GM23338 (cell line): Measurements from ENCODE around the gene NTM. TPM values are rescaled to one million over a fixed set of nuclear protein-coding genes. Genes with fewer than 3 reads are reported as not detected.

ENCODE experiments used
- ATAC-seq: fragments of 200-7000 bp; cut with Tn5 transposase; 3 replicates; pipeline ENCODE4 v1.9.1; 2020
- DNase-seq: peaks from one replicate; pipeline ENCODE4 v3.0.0-alpha.2; 2015; ENCODE audit warnings: low spot score
- H2AFZ ChIP-seq: fragments of 200-600 bp; sonication (generic); 2 replicates; pipeline ENCODE4 v1.8.0; 2016; ENCODE audit warnings: antibody characterized with exemption, mild to moderate bottlenecking, moderate library complexity
- H3F3A ChIP-seq: fragments of 200-600 bp; sonication (generic); replicated peaks from 2 replicates; pipeline ENCODE4 v1.8.0; 2017; ENCODE audit warnings: antibody characterized with exemption, mixed run types, low read depth
- H3K27ac ChIP-seq: fragments of 200-600 bp; sonication (generic); 2 replicates; pipeline ENCODE4 v1.6.1; 2016; ENCODE audit warnings: low read depth
- H3K27me3 ChIP-seq: fragments of 200-600 bp; sonication (generic); 2 replicates; pipeline ENCODE4 v1.8.0; 2016; ENCODE audit warnings: mild to moderate bottlenecking, mixed run types, moderate library complexity; ENCODE audit not compliant: insufficient read depth
- H3K36me3 ChIP-seq: fragments of 200-600 bp; sonication (generic); 2 replicates; pipeline ENCODE4 v1.8.0; 2016; ENCODE audit warnings: mild to moderate bottlenecking; ENCODE audit not compliant: insufficient read depth
- H3K4me1 ChIP-seq: fragments of 200-600 bp; sonication (generic); 2 replicates; pipeline ENCODE4 v1.8.0; 2016; ENCODE audit warnings: mild to moderate bottlenecking, moderate library complexity; ENCODE audit not compliant: insufficient read depth
- H3K4me2 ChIP-seq: fragments of 200-600 bp; sonication (generic); 2 replicates; pipeline ENCODE4 v1.7.1; 2017; ENCODE audit warnings: mixed run types
- H3K4me3 ChIP-seq: fragments of 200-600 bp; sonication (generic); 2 replicates; pipeline ENCODE4 v1.6.1; 2016; ENCODE audit warnings: mixed run types
- H3K79me2 ChIP-seq: fragments of 200-600 bp; sonication (generic); replicated peaks from 2 replicates; pipeline ENCODE4 v1.8.0; 2017; ENCODE audit warnings: mild to moderate bottlenecking; ENCODE audit not compliant: insufficient read depth
- H3K9me2 ChIP-seq: fragments of 200-600 bp; sonication (generic); 2 replicates; pipeline ENCODE4 v1.8.0; 2017; ENCODE audit not compliant: insufficient read depth
- H4K20me1 ChIP-seq: fragments of 200-600 bp; sonication (generic); replicated peaks from 2 replicates; pipeline ENCODE4 v1.8.0; 2017; ENCODE audit warnings: mild to moderate bottlenecking; ENCODE audit not compliant: insufficient read depth
- H3K27ac Mint-ChIP-seq: 2 replicates; pipeline ENCODE4 v1.8.0; 2020; ENCODE audit warnings: inconsistent platforms, mild to moderate bottlenecking, moderate library complexity, mixed read lengths
- H3K27me3 Mint-ChIP-seq: 3 replicates; pipeline ENCODE4 v1.8.0; 2022; ENCODE audit warnings: low read depth, mild to moderate bottlenecking, moderate library complexity, mixed read lengths, inconsistent platforms; ENCODE audit not compliant: insufficient read depth, poor library complexity
- H3K36me3 Mint-ChIP-seq: 3 replicates; pipeline ENCODE4 v1.8.0; 2021; ENCODE audit warnings: low read depth, mild to moderate bottlenecking, inconsistent platforms, moderate library complexity, mixed read lengths
- H3K4me1 Mint-ChIP-seq: 3 replicates; pipeline ENCODE4 v1.8.0; 2020; ENCODE audit warnings: mild to moderate bottlenecking, inconsistent platforms, mixed read lengths
- H3K4me3 Mint-ChIP-seq: 3 replicates; pipeline ENCODE4 v1.8.0; 2021; ENCODE audit warnings: moderate library complexity, mild to moderate bottlenecking, inconsistent platforms, mixed read lengths
- H3K9me3 Mint-ChIP-seq: 3 replicates; pipeline ENCODE4 v1.8.0; 2020; ENCODE audit warnings: moderate library complexity, mild to moderate bottlenecking, inconsistent platforms, mixed read lengths
- CREB1 ChIP-seq: fragments of 250-450 bp; sonication (Bioruptor Pico); IDR thresholded peaks from 2 replicates; pipeline ENCODE4 v1.5.0; 2020; ENCODE audit warnings: low read depth, mild to moderate bottlenecking, moderate library complexity
- EZH2 ChIP-seq: fragments of 200-600 bp; sonication (generic); IDR thresholded peaks from one replicate; pipeline ENCODE4 v1.8.0; 2017; ENCODE audit warnings: antibody characterized with exemption, mild to moderate bottlenecking, low read depth; ENCODE audit not compliant: unreplicated experiment
- EZH2phosphoT487 ChIP-seq: fragments of 200-600 bp; sonication (generic); IDR thresholded peaks from one replicate; pipeline ENCODE4 v1.8.1; 2018; ENCODE audit warnings: antibody characterized with exemption; ENCODE audit not compliant: unreplicated experiment
- JUNB ChIP-seq: IDR thresholded peaks from one replicate; pipeline ENCODE4 v1.6.1; 2016; ENCODE audit warnings: antibody characterized with exemption; ENCODE audit not compliant: unreplicated experiment
- NANOG ChIP-seq: IDR thresholded peaks from 2 replicates; pipeline ENCODE4 v1.6.1; 2016; ENCODE audit warnings: antibody characterized with exemption, borderline replicate concordance
- POLR2AphosphoS5 ChIP-seq: IDR thresholded peaks from 2 replicates; pipeline ENCODE4 v1.6.1; 2016; ENCODE audit warnings: antibody characterized with exemption, low read depth
- ZNF114 ChIP-seq: fragments of 250-450 bp; sonication (Bioruptor Pico); IDR thresholded peaks from 2 replicates; pipeline ENCODE4 v1.5.0; 2020; ENCODE audit warnings: mild to moderate bottlenecking, moderate library complexity
- ZNF331 ChIP-seq: fragments of 250-450 bp; sonication (Bioruptor Pico); IDR thresholded peaks from 2 replicates; pipeline ENCODE4 v1.5.0; 2020; ENCODE audit warnings: low read depth, mild to moderate bottlenecking, moderate library complexity
- polyA plus RNA-seq: library from polyadenylated mRNA; unstranded; fragments of >200 nt; fragmentation: Nextera tagmentation; extraction: Ambion mirVana; gene quantifications from 2 replicates; pipeline ENCODE4 v1.2.1, GENCODE V29; 2016
- total RNA-seq: library from RNA; depleted of rRNA; stranded (reverse); fragments of >200 nt; shearing (Covaris generic); gene quantifications from 2 replicates; pipeline ENCODE4 v1.2.3, GENCODE V29; 2014
- TF ChIP-seq, protein P1 (sequence below): IDR thresholded peaks from one replicate; pipeline ENCODE4 v1.6.1; 2018; ENCODE audit warnings: antibody characterized with exemption; ENCODE audit not compliant: unreplicated experiment
- TF ChIP-seq, protein P2 (sequence below): IDR thresholded peaks from 2 replicates; pipeline ENCODE4 v1.6.1; 2016; ENCODE audit warnings: antibody characterized with exemption
- TF ChIP-seq, protein P3 (sequence below), 2 experiments: fragments of 200-600 bp in 1 of 2; sonication (generic) in 1 of 2; conservative IDR thresholded peaks; 2 replicates each; pipeline versions ENCODE4 v1.5.1 to v1.6.1; 2016 to 2017; ENCODE audit warnings: antibody characterized with exemption in 2 of 2, low read depth in 2 of 2, mild to moderate bottlenecking in 2 of 2, moderate library complexity in 1 of 2

The NTM gene
- total and polyA plus RNA-seq, 2 experiments from 2014 or later, result 10.6 to 14.6 TPM

DNA sequence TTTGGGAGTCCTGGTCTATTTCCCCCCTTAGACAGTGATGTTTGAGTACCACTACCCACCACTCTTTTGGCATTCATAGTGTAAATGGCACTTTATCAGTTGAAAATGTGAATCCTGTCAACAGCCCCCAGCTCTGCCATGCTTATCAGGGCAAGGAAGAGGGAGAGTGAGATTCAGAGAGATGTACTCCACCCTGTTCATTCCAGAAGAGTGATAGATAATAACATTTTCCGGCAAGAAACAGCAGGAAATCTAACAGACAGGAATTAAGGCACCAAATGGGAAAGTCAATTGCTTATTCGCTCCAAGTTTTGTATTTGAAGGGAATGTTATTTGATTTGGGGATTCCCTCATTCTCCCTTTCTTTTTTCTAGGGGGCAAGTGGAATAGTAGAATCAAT, 681.9 kb downstream of the NTM start (continued):
- TF ChIP-seq, protein P1, sequence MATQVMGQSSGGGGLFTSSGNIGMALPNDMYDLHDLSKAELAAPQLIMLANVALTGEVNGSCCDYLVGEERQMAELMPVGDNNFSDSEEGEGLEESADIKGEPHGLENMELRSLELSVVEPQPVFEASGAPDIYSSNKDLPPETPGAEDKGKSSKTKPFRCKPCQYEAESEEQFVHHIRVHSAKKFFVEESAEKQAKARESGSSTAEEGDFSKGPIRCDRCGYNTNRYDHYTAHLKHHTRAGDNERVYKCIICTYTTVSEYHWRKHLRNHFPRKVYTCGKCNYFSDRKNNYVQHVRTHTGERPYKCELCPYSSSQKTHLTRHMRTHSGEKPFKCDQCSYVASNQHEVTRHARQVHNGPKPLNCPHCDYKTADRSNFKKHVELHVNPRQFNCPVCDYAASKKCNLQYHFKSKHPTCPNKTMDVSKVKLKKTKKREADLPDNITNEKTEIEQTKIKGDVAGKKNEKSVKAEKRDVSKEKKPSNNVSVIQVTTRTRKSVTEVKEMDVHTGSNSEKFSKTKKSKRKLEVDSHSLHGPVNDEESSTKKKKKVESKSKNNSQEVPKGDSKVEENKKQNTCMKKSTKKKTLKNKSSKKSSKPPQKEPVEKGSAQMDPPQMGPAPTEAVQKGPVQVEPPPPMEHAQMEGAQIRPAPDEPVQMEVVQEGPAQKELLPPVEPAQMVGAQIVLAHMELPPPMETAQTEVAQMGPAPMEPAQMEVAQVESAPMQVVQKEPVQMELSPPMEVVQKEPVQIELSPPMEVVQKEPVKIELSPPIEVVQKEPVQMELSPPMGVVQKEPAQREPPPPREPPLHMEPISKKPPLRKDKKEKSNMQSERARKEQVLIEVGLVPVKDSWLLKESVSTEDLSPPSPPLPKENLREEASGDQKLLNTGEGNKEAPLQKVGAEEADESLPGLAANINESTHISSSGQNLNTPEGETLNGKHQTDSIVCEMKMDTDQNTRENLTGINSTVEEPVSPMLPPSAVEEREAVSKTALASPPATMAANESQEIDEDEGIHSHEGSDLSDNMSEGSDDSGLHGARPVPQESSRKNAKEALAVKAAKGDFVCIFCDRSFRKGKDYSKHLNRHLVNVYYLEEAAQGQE, result no peak
- TF ChIP-seq POLR2AphosphoS5, result no peak

- no peaks in the 10 kb centered on the region for H3K36me3 Mint-ChIP-seq
- H3K4me3 ChIP-seq, result no peak overlapping the region
- H3K4me1 ChIP-seq, result peaks cover 19% of the 10 kb centered on the region
- H4K20me1 ChIP-seq, result no peaks in the 10 kb centered on the region
- H3K36me3 ChIP-seq, result no peaks in the 10 kb centered on the region
- no peaks in the 10 kb centered on the region for H3K9me3 Mint-ChIP-seq
- H3K4me3 Mint-ChIP-seq, result no peak overlapping the region
- H3K27me3 Mint-ChIP-seq, result peaks cover 4% of the 10 kb centered on the region
- H3K27me3 ChIP-seq, result no peaks in the 10 kb centered on the region
- H3K27ac Mint-ChIP-seq, result no peak overlapping the region
- no peaks in the 10 kb centered on the region for H3F3A ChIP-seq
- H3K4me2 ChIP-seq, result no peak overlapping the region
- H3K79me2 ChIP-seq, result no peaks in the 10 kb centered on the region
- H3K27ac ChIP-seq, result no peak overlapping the region
- TF ChIP-seq POLR2AphosphoS5, result no peak
- TF ChIP-seq, protein P2, sequence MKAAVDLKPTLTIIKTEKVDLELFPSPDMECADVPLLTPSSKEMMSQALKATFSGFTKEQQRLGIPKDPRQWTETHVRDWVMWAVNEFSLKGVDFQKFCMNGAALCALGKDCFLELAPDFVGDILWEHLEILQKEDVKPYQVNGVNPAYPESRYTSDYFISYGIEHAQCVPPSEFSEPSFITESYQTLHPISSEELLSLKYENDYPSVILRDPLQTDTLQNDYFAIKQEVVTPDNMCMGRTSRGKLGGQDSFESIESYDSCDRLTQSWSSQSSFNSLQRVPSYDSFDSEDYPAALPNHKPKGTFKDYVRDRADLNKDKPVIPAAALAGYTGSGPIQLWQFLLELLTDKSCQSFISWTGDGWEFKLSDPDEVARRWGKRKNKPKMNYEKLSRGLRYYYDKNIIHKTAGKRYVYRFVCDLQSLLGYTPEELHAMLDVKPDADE, result no peak
- DNase-seq (no peak), ATAC-seq (no peak)
- H3K4me1 Mint-ChIP-seq, result peaks cover 41% of the 10 kb centered on the region
- no peak overlapping the region for H2AFZ ChIP-seq
- H3K9me2 ChIP-seq, result peaks cover 1% of the 10 kb centered on the region; the same call in 1 of the 2 replicates
Observed at GRCh38 chr11:132052904-132053303, 682.5 kb downstream of the NTM start.

DNA sequence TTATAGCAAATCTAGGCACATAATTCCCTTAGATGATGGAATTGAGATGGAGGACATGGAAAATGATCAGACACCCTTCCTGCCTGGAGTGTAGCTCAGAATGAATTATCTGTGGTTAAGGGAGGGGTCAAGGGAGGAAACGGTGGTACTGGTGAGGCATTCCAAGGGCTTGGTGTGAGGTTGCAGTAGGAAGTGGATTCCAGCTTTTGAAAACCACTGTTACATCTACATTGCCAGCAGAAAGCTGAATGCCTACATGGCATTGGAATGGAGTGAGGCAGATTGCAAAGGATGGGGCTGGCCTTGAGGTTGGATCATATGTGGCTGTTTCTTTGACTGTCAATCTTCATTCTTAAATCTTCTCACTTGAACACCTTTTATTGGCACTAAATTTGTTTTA, 684.4 kb downstream of the NTM start:
- Histone ChIP-seq H2AFZ (no peak overlapping the region), H3K27ac (no peak overlapping the region), H3K27me3 (no peaks in the 10 kb centered on the region), H3K36me3 (no peaks in the 10 kb centered on the region), H3K9me2 (peaks cover 14% of the 10 kb centered on the region; the same call in 1 of the 2 replicates), H4K20me1 (no peaks in the 10 kb centered on the region), H3K4me1 (peaks cover 15% of the 10 kb centered on the region), H3K4me3 (no peak overlapping the region), H3K4me2 (no peak overlapping the region), H3F3A (no peaks in the 10 kb centered on the region), H3K79me2 (no peaks in the 10 kb centered on the region)
- H3K27me3 Mint-ChIP-seq, result peaks cover 5% of the 10 kb centered on the region
- ATAC-seq (no peak), DNase-seq (no peak)
- H3K36me3 Mint-ChIP-seq, result no peaks in the 10 kb centered on the region
- no peak overlapping the region for H3K4me3 Mint-ChIP-seq
- peaks cover 28% of the 10 kb centered on the region for H3K4me1 Mint-ChIP-seq
- no peaks in the 10 kb centered on the region for H3K9me3 Mint-ChIP-seq
- no peak overlapping the region for H3K27ac Mint-ChIP-seq
- TF ChIP-seq EZH2phosphoT487, result no peak
- TF ChIP-seq NANOG, result no peak
- no peak for TF ChIP-seq ZNF331 (CRISPR knock-in tag)
- TF ChIP-seq CREB1 (CRISPR knock-in tag), result no peak
- no peak for TF ChIP-seq EZH2
- no peak for TF ChIP-seq JUNB
- no peak for TF ChIP-seq ZNF114 (CRISPR knock-in tag)
- TF ChIP-seq POLR2AphosphoS5, result no peak
- TF ChIP-seq, protein P1, result no peak
- TF ChIP-seq, protein P3, sequence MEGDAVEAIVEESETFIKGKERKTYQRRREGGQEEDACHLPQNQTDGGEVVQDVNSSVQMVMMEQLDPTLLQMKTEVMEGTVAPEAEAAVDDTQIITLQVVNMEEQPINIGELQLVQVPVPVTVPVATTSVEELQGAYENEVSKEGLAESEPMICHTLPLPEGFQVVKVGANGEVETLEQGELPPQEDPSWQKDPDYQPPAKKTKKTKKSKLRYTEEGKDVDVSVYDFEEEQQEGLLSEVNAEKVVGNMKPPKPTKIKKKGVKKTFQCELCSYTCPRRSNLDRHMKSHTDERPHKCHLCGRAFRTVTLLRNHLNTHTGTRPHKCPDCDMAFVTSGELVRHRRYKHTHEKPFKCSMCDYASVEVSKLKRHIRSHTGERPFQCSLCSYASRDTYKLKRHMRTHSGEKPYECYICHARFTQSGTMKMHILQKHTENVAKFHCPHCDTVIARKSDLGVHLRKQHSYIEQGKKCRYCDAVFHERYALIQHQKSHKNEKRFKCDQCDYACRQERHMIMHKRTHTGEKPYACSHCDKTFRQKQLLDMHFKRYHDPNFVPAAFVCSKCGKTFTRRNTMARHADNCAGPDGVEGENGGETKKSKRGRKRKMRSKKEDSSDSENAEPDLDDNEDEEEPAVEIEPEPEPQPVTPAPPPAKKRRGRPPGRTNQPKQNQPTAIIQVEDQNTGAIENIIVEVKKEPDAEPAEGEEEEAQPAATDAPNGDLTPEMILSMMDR (conservative IDR thresholded peaks at IDR 0.05; ENCODE audit: low read depth in 2 of 2), result no peak
